ENCODE measurements around the gene CCL14.

Gene CCL14

GRCh38 chr17:35988164-35988563, 1.6 kb upstream of the CCL14 start:
- no peak for DNase-seq

- no peak for DNase-seq
These were observed 2.4 kb downstream of the CCL14 start for GRCh38 chr17:35984140-35984539.

DNA sequence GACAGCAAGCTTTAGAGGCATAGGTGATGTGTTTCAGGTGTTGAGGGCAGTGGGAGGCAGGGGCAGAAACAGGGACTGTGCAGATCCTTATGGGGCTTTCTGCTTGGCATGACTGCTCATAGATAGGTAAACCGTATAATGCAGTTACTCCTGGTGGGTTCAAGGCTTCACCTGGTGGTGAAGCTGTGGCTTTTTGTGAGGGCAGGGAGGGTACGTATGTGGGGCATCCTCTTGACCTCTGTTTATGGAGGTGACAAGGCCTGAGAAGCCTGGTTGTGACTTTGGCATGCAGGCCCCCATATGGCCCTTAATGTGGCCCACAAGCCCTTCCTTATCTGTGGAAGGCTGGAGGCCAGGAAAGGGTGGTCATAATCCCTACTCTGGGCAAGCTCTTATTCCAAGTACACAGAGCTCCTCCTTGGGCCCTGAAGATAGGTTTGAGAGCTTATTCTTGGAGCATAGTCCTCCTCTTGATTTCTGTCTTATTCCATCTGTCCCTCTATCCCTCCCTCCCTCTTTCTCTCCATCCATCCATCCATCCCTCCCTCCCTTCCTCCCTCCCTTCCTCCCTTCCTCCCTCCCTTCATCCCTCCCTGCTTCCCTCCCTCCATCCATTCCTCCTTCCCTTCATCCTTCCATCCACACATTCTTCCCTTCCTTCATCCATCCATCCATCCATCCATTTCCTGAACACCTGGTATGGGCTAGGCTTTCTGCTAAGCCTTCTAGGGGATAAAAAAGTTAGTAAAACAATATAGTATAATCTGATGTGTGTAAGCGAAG, 3.9 kb downstream of the CCL14 start:
- DNase-seq: no peak

DNA sequence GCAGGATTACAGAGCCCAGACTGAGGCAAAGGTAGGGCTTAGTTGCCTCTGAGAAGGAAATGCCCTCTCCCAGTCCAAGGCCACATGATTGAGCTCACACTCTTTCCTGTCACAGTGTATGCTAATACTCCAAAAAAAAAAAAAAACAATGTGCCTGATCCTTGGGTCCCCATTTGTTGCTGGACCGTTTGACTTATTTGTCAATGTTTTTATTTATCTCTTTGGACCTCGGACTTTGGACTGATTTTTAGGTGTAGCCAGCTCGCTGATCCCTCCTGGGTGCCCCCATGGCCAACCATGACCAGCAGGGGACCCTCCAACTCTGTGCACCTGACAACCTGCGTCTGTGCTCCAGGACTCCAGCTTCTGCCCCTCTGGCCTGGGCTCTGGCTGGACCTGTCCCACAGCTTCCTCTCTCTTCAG, 4.6 kb downstream of the CCL14 start:
- peak; percentile 60 for DNase-seq

DNA sequence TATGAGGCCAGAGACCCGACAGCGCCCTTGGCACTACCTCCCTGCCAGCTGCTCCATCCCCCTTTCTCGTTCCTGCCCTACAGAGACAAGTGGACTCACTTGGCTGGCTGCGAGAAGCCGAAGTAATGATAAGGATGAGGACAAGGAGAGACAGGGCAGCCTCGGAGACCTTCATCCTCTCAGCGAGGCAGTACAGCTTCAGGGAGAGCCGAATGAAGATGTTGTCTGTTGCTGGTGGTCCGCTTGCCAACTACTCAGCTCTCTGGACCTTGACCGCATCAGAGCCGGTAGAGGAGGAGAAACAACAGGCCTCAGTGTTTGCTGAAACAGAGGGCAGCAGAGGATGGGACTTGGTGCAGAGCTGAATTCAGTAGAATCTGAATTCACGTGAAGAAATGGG, 5.3 kb downstream of the CCL14 start, which contains the start of gene CCL16:
Gene CCL16, minus strand, starts transcription at position 252 of the 400 bp plus-strand sequence. Its CDS starts 77 bp downstream, at position 175.
- DNase-seq: no peak

- no peak for DNase-seq
These were observed 8.2 kb downstream of the CCL14 start for GRCh38 chr17:35978346-35978745.

GRCh38 chr17:35977509-35977908, 9.0 kb downstream of the CCL14 start:
- DNase-seq: no peak

DNA sequence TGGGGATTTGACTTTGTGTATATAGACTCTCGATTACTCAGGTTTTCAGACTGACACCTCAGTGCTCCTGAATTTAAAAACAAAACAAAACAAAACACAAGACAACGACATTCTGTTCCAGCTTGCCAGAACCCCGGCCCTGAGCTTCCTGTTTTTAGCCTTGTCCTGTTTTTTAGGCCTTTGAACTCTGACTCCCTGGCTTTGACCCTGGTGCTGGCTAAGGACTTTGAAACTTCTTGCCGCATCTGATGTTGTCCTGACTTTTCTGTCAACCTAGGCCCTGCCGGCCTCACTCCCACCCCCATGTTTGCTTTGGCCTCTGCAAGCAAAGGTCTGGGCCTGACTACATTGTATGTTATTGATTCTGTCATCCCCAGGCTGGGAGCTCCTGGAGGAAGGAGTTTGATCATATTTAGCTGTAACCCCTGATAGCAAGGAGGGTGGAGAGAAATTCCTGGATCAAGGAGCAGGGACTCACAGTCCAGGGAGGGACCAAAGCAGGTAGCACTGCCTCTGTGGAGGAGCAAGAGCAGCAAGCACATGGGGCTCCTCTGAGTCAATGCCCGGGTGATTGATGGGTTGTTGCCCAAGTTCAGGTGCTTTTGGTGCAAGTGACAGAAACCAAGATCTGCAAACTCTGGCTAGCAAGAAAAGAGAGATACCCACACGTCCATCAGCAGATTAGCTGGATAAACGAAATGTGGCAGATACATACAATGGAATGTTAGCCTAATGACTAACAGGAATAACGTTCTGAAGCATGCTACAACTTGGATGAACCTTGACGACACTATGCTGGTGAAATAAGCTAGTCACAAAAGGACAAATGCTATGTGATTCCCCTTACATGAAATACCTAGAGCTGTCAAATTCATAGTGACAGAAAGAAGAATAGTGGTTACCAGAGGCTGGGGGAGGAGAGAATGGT, 12.9 kb downstream of the CCL14 start:
- no peak for DNase-seq

DNA sequence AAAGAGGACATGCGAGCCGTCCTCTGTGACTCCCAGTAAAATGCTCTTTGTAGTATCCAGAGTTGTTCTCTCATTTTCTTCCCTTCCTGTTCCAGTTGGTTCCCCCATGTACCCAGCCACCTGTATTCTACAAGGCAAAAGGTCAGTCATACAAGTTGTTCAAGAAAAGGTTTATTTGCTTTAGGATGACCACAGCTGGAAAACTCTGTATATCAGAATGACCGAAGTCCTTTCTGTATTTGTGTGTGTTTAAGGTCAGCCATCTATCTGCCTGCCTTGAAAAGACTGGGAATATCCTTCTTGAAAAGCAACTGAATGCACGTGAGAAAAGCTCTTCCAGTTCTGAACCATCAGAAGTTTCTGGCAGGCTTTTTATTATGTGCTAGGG, 13.6 kb downstream of the CCL14 start:
- DNase-seq: no peak

DNA sequence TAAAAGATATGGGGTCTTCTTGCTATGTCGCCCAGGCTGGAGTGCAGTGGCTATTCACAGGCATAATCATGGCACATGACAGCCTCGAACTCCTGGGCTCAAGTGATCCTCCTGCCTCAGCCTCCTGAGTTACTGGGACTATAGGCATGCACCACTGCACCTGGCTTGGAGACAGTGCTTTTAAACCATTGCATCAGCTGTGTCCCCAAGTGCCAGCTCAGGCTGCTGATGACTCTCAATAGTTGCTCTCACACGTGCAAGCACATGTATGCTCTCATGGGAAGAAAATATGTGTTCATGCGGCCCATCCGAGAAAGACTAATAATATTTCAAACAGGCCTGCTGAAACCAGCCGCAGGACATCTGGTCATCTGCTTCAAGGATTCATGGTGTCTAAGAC, 14.0 kb downstream of the CCL14 start:
- DNase-seq: no peak

- DNase-seq: no peak
These were observed 14.5 kb downstream of the CCL14 start for GRCh38 chr17:35972066-35972465.

- peak; percentile 92 for DNase-seq
These were observed 16.8 kb downstream of the CCL14 start for GRCh38 chr17:35969558-35970380.

- DNase-seq: no peak
These were observed 17.9 kb downstream of the CCL14 start for GRCh38 chr17:35968520-35969054.

DNA sequence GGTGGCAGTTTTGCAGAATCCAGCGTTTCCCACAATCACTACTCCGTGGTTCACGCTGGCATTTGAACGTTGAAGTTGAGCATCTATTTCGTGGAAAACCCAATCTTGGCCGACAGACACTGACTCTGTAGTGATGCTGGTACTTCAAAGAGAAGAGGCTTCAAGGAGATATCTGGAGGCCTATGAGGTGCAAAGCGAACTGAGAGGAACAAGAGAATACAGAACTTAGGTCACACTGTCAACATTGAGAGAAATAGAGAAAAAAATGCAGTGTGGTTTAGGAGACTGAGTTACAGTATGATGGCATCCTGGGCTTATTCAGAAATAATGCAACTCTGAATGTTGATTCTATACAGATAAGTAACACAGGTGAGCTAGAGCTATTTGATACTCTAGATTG, 21.3 kb downstream of the CCL14 start:
- no peak for DNase-seq

GRCh38 chr17:35963663-35964062, 22.9 kb downstream of the CCL14 start:
- no peak for DNase-seq

DNA sequence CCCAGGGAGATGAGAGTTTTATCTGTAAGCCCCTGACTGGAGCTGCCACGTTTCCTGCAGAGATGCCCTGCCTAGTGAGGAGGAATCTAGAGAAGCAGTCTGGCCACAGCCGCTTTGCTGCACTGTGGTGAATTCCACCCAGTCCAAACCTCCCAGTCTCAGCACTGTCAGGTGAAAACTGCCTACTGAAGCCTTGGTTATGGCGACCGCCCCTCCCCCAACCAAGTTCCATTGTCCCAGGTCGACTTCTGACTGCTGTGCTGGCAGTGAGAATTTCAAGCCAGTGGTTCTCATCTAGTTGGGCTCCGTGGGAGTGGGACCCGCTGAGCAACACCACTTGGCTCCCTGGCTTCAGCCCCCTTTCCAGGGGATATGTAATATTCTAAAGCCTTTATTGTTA, 32.8 kb downstream of the CCL14 start:
- DNase-seq: no peak

- DNase-seq: peak; percentile 91
These were observed 37.1 kb downstream of the CCL14 start for GRCh38 chr17:35949401-35949800.

- DNase-seq: no peak
These were observed 38.4 kb downstream of the CCL14 start for GRCh38 chr17:35948092-35948491.

- peak; percentile 87 for DNase-seq
These were observed 39.4 kb downstream of the CCL14 start for GRCh38 chr17:35947156-35947585.

- DNase-seq: no peak
These were observed 42.4 kb downstream of the CCL14 start for GRCh38 chr17:35944151-35944550.

DNA sequence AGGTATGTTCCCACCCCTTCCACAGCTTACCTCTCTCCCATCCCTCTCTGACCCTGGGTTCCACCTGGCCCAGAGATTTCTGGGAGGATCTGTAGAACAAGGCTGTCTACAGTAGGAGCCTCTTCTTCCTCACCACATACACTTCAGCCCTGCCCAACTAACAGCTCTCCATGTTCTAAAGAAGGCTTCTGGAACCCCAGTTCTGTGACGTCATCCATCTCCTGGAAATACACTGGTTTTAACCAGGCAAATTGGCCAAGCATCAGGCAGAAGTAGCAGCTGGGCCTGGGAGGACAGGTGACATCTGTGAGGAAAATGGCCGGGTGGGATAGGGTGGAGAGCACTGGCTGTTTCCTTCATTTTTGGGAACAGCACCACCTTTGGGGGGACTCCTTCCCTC, 43.0 kb downstream of the CCL14 start, which contains the start of gene LYZL6:
Gene LYZL6, minus strand, starts transcription at position 177 of the 400 bp plus-strand sequence. CDS start 4,357 bp downstream, outside the sequence.
- no peak for DNase-seq

- peak; percentile 83 for DNase-seq
These were observed 43.8 kb downstream of the CCL14 start for GRCh38 chr17:35942588-35943186.
